Measurements from ENCODE around the gene OTUD7B.

DNA sequence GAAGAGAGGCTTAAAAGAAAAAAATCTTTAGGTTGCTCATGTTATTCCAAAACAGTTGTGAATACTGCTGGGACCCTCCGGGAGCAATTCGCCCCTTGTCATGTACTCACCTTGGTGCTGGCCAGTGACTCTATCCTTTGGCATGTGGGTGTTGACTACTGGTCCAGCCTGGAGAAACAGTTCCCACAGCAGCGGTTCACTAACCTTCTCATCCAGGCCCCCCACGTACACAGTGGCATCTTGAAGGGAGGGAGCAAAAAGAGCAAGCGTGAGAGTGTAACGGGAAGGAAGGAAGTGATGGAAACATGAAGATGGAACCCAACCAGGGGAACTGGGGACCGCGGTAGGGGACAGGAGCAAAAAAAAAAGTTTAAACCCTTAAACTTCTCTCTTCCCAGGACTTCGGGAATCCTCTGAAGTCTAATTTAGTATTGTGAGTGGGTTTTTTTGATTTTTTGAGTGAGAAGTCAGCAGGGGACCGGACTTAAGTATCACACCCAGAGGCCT is 83.4 kb downstream of the OTUD7B start:
- no peak for TF ChIP-seq EZH2phosphoT487 (IDR thresholded peaks at IDR 0.05; ENCODE audit: borderline replicate concordance)
- TF ChIP-seq, protein P1, sequence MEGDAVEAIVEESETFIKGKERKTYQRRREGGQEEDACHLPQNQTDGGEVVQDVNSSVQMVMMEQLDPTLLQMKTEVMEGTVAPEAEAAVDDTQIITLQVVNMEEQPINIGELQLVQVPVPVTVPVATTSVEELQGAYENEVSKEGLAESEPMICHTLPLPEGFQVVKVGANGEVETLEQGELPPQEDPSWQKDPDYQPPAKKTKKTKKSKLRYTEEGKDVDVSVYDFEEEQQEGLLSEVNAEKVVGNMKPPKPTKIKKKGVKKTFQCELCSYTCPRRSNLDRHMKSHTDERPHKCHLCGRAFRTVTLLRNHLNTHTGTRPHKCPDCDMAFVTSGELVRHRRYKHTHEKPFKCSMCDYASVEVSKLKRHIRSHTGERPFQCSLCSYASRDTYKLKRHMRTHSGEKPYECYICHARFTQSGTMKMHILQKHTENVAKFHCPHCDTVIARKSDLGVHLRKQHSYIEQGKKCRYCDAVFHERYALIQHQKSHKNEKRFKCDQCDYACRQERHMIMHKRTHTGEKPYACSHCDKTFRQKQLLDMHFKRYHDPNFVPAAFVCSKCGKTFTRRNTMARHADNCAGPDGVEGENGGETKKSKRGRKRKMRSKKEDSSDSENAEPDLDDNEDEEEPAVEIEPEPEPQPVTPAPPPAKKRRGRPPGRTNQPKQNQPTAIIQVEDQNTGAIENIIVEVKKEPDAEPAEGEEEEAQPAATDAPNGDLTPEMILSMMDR (conservative IDR thresholded peaks at IDR 0.05; ENCODE audit: low read length) = no peak

Measured in Loucy (cell line).